Lower lobe of right lung (tissue), 2 donors: ENCODE measurements around the gene PLA2G12B. TPM values are rescaled to one million over a fixed set of nuclear protein-coding genes. Genes with fewer than 3 reads are reported as not detected.

Source experiments
- ATAC-seq, 2 donors: fragments of 200-7000 bp; cut with Tn5 transposase; one replicate each; pipeline ENCODE4 v1.9.1; 2020 to 2022; ENCODE audit warnings: mild to moderate bottlenecking in 2 of 2, moderate library complexity in 2 of 2
- DNase-seq: peaks from one replicate; pipeline ENCODE4 v3.0.0-alpha.2; 2020
- H3K27ac ChIP-seq: fragments of 200-600 bp; one replicate; pipeline ENCODE4 v1.8.0; 2022
- H3K27me3 ChIP-seq: fragments of 200-600 bp; one replicate; pipeline ENCODE4 v1.8.0; 2022; ENCODE audit warnings: low read depth
- H3K36me3 ChIP-seq: fragments of 200-600 bp; one replicate; pipeline ENCODE4 v1.8.0; 2022; ENCODE audit warnings: mild to moderate bottlenecking
- H3K4me1 ChIP-seq: fragments of 200-600 bp; one replicate; pipeline ENCODE4 v1.8.0; 2022
- H3K4me3 ChIP-seq: fragments of 200-600 bp; one replicate; pipeline ENCODE4 v1.8.0; 2022; ENCODE audit warnings: mild to moderate bottlenecking
- H3K9me3 ChIP-seq: fragments of 200-600 bp; one replicate; pipeline ENCODE4 v1.8.0; 2022
- CTCF ChIP-seq: fragments of 200-600 bp; IDR thresholded peaks from one replicate; pipeline ENCODE4 v1.8.0; 2022; ENCODE audit warnings: antibody characterized with exemption, mild to moderate bottlenecking
- intact Hi-C: fragments of 100-400 bp; cut with DNase I; formaldehyde crosslinking; loops from one replicate; pipeline ENCODE4 v1.11.0; 2022
- total RNA-seq: library from RNA; stranded (reverse); fragmentation: NEBNext Ultra II Directional; extraction: Animal tissue kit (Norgen Biotek cat#: 25700); gene quantifications from one replicate; pipeline ENCODE4 v1.2.1, GENCODE V29; 2021
- donor health status: DM: no; HTN: yes; CAD: no; lungs with severe emphysema.

The PLA2G12B gene
- total RNA-seq, 1 donor from 2014 or later: 2.0 TPM

- no peak for TF ChIP-seq CTCF
- Histone ChIP-seq H3K9me3 (no peaks in the 10 kb centered on the region), H3K4me3 (no peak overlapping the region), H3K36me3 (no peaks in the 10 kb centered on the region), H3K27me3 (no peaks in the 10 kb centered on the region), H3K4me1 (no peaks in the 10 kb centered on the region), H3K27ac (no peak overlapping the region)
- DNase-seq (no peak), ATAC-seq (no peak)
- intact Hi-C loops: no loop called here
Measured at GRCh38 chr10:72956001-72956400, 1.4 kb upstream of the PLA2G12B start.

DNA sequence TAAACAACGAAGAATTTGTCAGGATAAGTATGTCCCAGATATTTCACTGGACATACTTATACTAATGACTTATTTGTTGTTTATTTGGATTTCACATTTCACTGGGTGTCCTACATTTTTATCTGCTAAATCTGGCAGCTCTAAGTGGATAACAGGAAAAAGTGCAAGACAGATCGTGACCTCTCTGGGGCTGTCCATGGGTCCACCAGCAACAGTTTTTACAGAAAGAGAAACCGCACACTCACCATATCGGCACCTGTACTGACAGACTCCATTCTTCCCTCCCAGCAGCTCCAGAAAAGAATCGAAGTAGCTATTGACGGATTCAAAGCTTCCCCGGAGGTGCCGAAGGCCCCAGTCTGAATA is 393 bp downstream of the PLA2G12B start:
- no peaks in the 10 kb centered on the region for H3K9me3 ChIP-seq
- H3K27ac ChIP-seq: peak overlapping the region; percentile 46
- ATAC-seq (no peak), DNase-seq (no peak)
- no peaks in the 10 kb centered on the region for H3K27me3 ChIP-seq
- H3K36me3 ChIP-seq: no peaks in the 10 kb centered on the region
- peak overlapping the region; percentile 31 for H3K4me3 ChIP-seq
- no peak for TF ChIP-seq CTCF
- H3K4me1 ChIP-seq: no peaks in the 10 kb centered on the region
- intact Hi-C loops: no loop called here

- no peaks in the 10 kb centered on the region for H3K4me1 ChIP-seq
- no peaks in the 10 kb centered on the region for H3K27me3 ChIP-seq
- DNase-seq (no peak), ATAC-seq (peak; percentile 39 to 47)
- TF ChIP-seq CTCF: no peak
- H3K27ac ChIP-seq: no peak overlapping the region
- intact Hi-C loops: no loop called here
- H3K36me3 ChIP-seq: no peaks in the 10 kb centered on the region
- H3K9me3 ChIP-seq: no peaks in the 10 kb centered on the region
- no peak overlapping the region for H3K4me3 ChIP-seq
Measured at GRCh38 chr10:72953687-72954086, 919 bp downstream of the PLA2G12B start.

GRCh38 chr10:72952642-72953158 is 1.9 kb downstream of the PLA2G12B start:
- no peak for DNase-seq
- Histone ChIP-seq H3K4me3 (peak overlapping the region; percentile 0), H3K27ac (no peak overlapping the region), H3K27me3 (no peaks in the 10 kb centered on the region), H3K36me3 (no peaks in the 10 kb centered on the region), H3K4me1 (no peaks in the 10 kb centered on the region), H3K9me3 (no peaks in the 10 kb centered on the region)
- TF ChIP-seq CTCF: no peak
- intact Hi-C loops: no loop called here
- ATAC-seq: no peak

DNA sequence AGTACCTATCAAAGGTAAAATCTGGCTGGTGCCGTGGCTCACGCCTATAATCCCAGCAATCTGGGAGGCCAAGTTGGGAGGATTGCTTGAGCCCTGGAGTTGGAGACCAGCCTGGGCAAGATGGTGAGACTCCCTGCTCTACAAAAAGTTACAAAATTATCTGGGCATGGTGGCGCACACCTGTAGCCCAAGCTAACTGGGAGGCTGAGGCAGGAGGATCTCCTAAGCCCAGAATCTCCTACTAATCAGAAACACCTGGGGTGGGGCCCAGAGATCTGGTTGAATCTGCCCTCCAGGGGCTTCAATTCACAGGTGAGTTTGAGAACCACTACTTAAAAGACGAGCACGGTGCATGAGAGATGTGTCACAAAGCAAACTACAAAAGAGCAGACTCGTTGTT is 2.4 kb downstream of the PLA2G12B start:
- Histone ChIP-seq H3K27me3 (no peaks in the 10 kb centered on the region), H3K9me3 (no peaks in the 10 kb centered on the region), H3K27ac (no peak overlapping the region), H3K4me1 (no peaks in the 10 kb centered on the region), H3K36me3 (no peaks in the 10 kb centered on the region), H3K4me3 (peak overlapping the region; percentile 0)
- ATAC-seq: no peak
- intact Hi-C loops: no loop called here
- TF ChIP-seq CTCF: no peak
- DNase-seq: no peak

GRCh38 chr10:72951760-72952159 is 2.8 kb downstream of the PLA2G12B start:
- no peak overlapping the region for H3K27ac ChIP-seq
- no peak for DNase-seq

More at GRCh38 chr10:72951760-72952159, 2.8 kb downstream of the PLA2G12B start:
- H3K36me3 ChIP-seq: no peaks in the 10 kb centered on the region
- H3K4me3 ChIP-seq: no peak overlapping the region
- intact Hi-C loops: no loop called here
- H3K4me1 ChIP-seq: no peaks in the 10 kb centered on the region
- no peaks in the 10 kb centered on the region for H3K9me3 ChIP-seq
- no peak for TF ChIP-seq CTCF
- no peak for ATAC-seq
- no peaks in the 10 kb centered on the region for H3K27me3 ChIP-seq
